GM12878 (cell line): ENCODE data around the gene RAB43. TPM values are rescaled to one million over a fixed set of nuclear protein-coding genes. Genes with fewer than 3 reads are reported as not detected.

Source experiments
- ATAC-seq: fragments of 200-7000 bp; cut with Tn5 transposase; 3 replicates; pipeline ENCODE4 v1.9.1; 2020; ENCODE audit warnings: mild to moderate bottlenecking, moderate library complexity
- BruUV-seq: library from RNA; stranded (reverse); fragments of 400-500 nt; replicated peaks from 2 replicates; lab custom pipeline; 2021; lab: Mats Ljungman, UMichigan
- CTCF ChIA-PET: fragments of 300-600 bp; sonication (Branson Sonifier 250); formaldehyde crosslinking; extraction: SDS; loops from one replicate; lab custom pipeline; 2021; ENCODE audit warnings: inconsistent platforms; lab: Yijun Ruan, JAX
- POLR2A ChIA-PET: fragments of 350-600 bp; formaldehyde crosslinking; extraction: SDS; loops from one replicate; lab custom pipeline; 2021; ENCODE audit warnings: inconsistent platforms; lab: Charles Lee
- RAD21 ChIA-PET: fragments of 300-600 bp; sonication (Branson Sonifier 250); formaldehyde crosslinking; loops from one replicate; lab custom pipeline; 2023; ENCODE audit warnings: antibody characterized with exemption; ENCODE audit not compliant: unreplicated experiment; lab: Charles Lee
- SMC1A ChIA-PET: fragments of 300-600 bp; sonication (Branson Sonifier 250); formaldehyde crosslinking; loops from one replicate; lab custom pipeline; 2023; ENCODE audit not compliant: unreplicated experiment, uncharacterized antibody; lab: Charles Lee
- DNase-seq: peaks from one replicate; pipeline ENCODE4 v3.0.0-alpha.2; 2011; ENCODE audit warnings: low read depth, low spot score
- FAIRE-seq: peaks from 3 replicates; lab custom pipeline; 2011; peaks lifted over from hg19 to GRCh38; lab: Jason Lieb, UNC
- H2AFZ ChIP-seq: 2 replicates; pipeline ENCODE4 v1.6.0; 2011; ENCODE audit warnings: low read depth, low read length, control low read depth; ENCODE audit not compliant: control insufficient read depth
- H3K27ac ChIP-seq: 2 replicates; pipeline ENCODE4 v1.5.1; 2011; ENCODE audit warnings: control low read depth; ENCODE audit not compliant: control insufficient read depth, insufficient read depth
- H3K27me3 ChIP-seq, 2 experiments: replicated peaks in 1 of 2; 2 replicates each; pipeline versions ENCODE4 v1.6.0 to v1.6.1; 2011; ENCODE audit warnings: low read length in 1 of 2; ENCODE audit not compliant: control insufficient read depth in 2 of 2, insufficient read depth in 2 of 2
- H3K36me3 ChIP-seq, 2 experiments: 2 replicates each; pipeline ENCODE4 v1.5.1; 2011; ENCODE audit warnings: low read length in 1 of 2; ENCODE audit not compliant: control insufficient read depth in 2 of 2, insufficient read depth in 2 of 2
- H3K4me1 ChIP-seq: 2 replicates; pipeline ENCODE4 v1.6.1; 2011; ENCODE audit warnings: mild to moderate bottlenecking, low read length, moderate library complexity, mixed read lengths; ENCODE audit not compliant: control insufficient read depth, insufficient read depth
- H3K4me2 ChIP-seq: 2 replicates; pipeline ENCODE4 v1.6.0; 2011; ENCODE audit warnings: control low read depth; ENCODE audit not compliant: control insufficient read depth, insufficient read depth
- H3K4me3 ChIP-seq: fragments of 200-600 bp; sonication (generic); 2 replicates; pipeline ENCODE4 v1.5.1; 2016
- H3K79me2 ChIP-seq: 2 replicates; pipeline ENCODE4 v1.6.0; 2011; ENCODE audit warnings: low read length; ENCODE audit not compliant: control insufficient read depth, insufficient read depth
- H3K9ac ChIP-seq: 2 replicates; pipeline ENCODE4 v1.8.0; 2011; ENCODE audit warnings: low read length, control low read depth, mixed read lengths; ENCODE audit not compliant: control insufficient read depth, insufficient read depth
- H3K9me3 ChIP-seq: replicated peaks from 3 replicates; pipeline ENCODE4 v1.5.1; 2011; ENCODE audit warnings: mild to moderate bottlenecking, low read length; ENCODE audit not compliant: control insufficient read depth, insufficient read depth
- H4K20me1 ChIP-seq: 2 replicates; pipeline ENCODE4 v1.6.0; 2011; ENCODE audit not compliant: control insufficient read depth, insufficient read depth
- CBFB ChIP-seq: IDR thresholded peaks from 2 replicates; pipeline ENCODE4 v1.6.1; 2016; ENCODE audit warnings: antibody characterized with exemption, low read depth
- CBX5 ChIP-seq: sonication (generic); IDR thresholded peaks from 2 replicates; pipeline ENCODE4 v1.6.1; 2016; ENCODE audit warnings: low read depth, moderate library complexity, mild to moderate bottlenecking, inconsistent platforms
- FOXK2 ChIP-seq: fragments of 450-650 bp; IDR thresholded peaks from 2 replicates; pipeline ENCODE4 v1.6.1; 2017; ENCODE audit warnings: mild to moderate bottlenecking, moderate library complexity
- FOXM1 ChIP-seq: IDR thresholded peaks from 2 replicates; pipeline ENCODE4 v1.6.1; 2012; ENCODE audit warnings: low read depth, mild to moderate bottlenecking, inconsistent platforms, low read length, moderate library complexity
- HDGF ChIP-seq: fragments of 450-650 bp; IDR thresholded peaks from 2 replicates; pipeline ENCODE4 v1.6.1; 2016; ENCODE audit warnings: antibody characterized with exemption
- KDM1A ChIP-seq: fragments of 200-600 bp; sonication (generic); IDR thresholded peaks from 2 replicates; pipeline ENCODE4 v1.6.1; 2016; ENCODE audit warnings: borderline replicate concordance
- KLF5 ChIP-seq: fragments of 450-650 bp; IDR thresholded peaks from 2 replicates; pipeline ENCODE4 v1.6.1; 2014; ENCODE audit warnings: mild to moderate bottlenecking; ENCODE audit not compliant: partially characterized antibody
- NRF1 ChIP-seq: conservative IDR thresholded peaks from 2 replicates; pipeline ENCODE4 v1.6.1; 2011; ENCODE audit warnings: mild to moderate bottlenecking, low read depth, low read length, improper control_type of control experiment
- PML ChIP-seq: IDR thresholded peaks from 2 replicates; pipeline ENCODE4 v1.6.1; 2012; ENCODE audit warnings: low read length, inconsistent platforms
- POLR2AphosphoS5 ChIP-seq: IDR thresholded peaks from 2 replicates; pipeline ENCODE4 v1.6.1; 2011; ENCODE audit warnings: mild to moderate bottlenecking, low read length, inconsistent platforms
- RELA ChIP-seq: fragments of 450-650 bp; IDR thresholded peaks from 2 replicates; pipeline ENCODE4 v1.8.0; 2014; ENCODE audit warnings: borderline replicate concordance; ENCODE audit not compliant: partially characterized antibody
- SIN3A ChIP-seq: IDR thresholded peaks from 2 replicates; pipeline ENCODE4 v1.6.1; 2012; ENCODE audit warnings: low read depth, low read length, improper control_type of control experiment
- STAT1 ChIP-seq: fragments of 450-650 bp; conservative IDR thresholded peaks from 2 replicates; pipeline ENCODE4 v1.6.1; 2014; ENCODE audit warnings: antibody characterized with exemption, mild to moderate bottlenecking
- WGBS: methylation state at CpG from one replicate; pipeline ENCODE4 v1.1.6; 2016; ENCODE audit warnings: low lambda C conversion rate; ENCODE audit not compliant: insufficient replicate concordance, insufficient coverage; ENCODE audit errors: missing lambda C conversion rate; 5-methylcytosine and 5-hydroxymethylcytosine counted together
- in situ Hi-C: fragments of 300-500 bp; cut with MboI; formaldehyde crosslinking; loops from 9 replicates; pipeline ENCODE4 v1.14.3; 2018; ENCODE audit warnings: mixed read lengths
- intact Hi-C: fragments of 100-400 bp; cut with micrococcal nuclease; formaldehyde crosslinking; loops from one replicate; pipeline ENCODE4 v1.14.2; 2022; ENCODE audit not compliant: unreplicated experiment
- polyA plus RNA-seq, 11 experiments: library from polyadenylated mRNA; depleted of rRNA in 4 of 11; unstranded in 6 of 11; stranded (reverse) in 5 of 11; fragments of >200 nt; fragmentation: Nextera tagmentation in 4 of 11; fragmentation: Illumina TruSeq in 1 of 11; extraction: Ambion mirVana in 4 of 11; extraction: Trizol in 1 of 11; gene quantifications; 1 replicate in 1 of 11; 2 replicates in 10 of 11; pipeline versions ENCODE4 v1.2.1 to v1.2.3, GENCODE V29; 2011 to 2016; ENCODE audit warnings: inconsistent platforms in 2 of 11, missing spikeins in 2 of 11, low read depth in 1 of 11
- total RNA-seq, 4 experiments: library from RNA; depleted of rRNA in 3 of 4; stranded (reverse); fragments of >200 nt in 3 of 4; fragmentation: Illumina TruSeq in 1 of 4; extraction: Trizol in 1 of 4; gene quantifications; 2 replicates each; pipeline versions ENCODE4 v1.2.1 to v1.2.3, GENCODE V29; 2013 to 2021
- TF ChIP-seq, protein P1 (sequence below): fragments of 450-650 bp; conservative IDR thresholded peaks from 2 replicates; pipeline ENCODE4 v1.6.1; 2017; ENCODE audit warnings: mild to moderate bottlenecking, moderate library complexity
- TF ChIP-seq, protein P2 (sequence below): fragments of 450-650 bp; IDR thresholded peaks from 2 replicates; pipeline ENCODE4 v1.6.1; 2017; ENCODE audit warnings: low read depth, mild to moderate bottlenecking, moderate library complexity

The RAB43 gene
- total and polyA plus RNA-seq, 10 of the 15 experiments (the other 5 are each of a cell fraction or from before 2014, with no cell fraction given): 0.08 to 14.0 (median 4.0) TPM

DNA sequence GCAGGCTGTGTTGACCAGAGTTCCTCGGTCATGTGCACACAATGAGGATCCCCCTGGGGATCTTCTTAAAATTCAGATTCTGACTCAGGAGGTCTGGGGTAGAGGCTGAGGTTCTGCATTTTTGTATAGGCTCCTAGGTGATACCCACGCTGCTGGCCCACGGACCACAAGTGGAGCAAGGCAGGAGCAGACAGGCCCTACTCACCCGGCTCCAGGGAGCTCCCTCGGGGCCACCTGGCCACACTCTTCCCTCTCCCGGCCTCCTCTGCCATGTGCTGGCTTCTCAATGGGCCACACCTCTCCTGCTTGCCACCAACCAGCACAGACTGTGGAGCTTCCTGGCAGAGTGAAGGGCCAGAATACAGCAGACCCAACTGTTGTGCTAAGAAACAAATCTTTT is 37.1 kb downstream of the RAB43 start:
- DNase-seq (no peak), ATAC-seq (no peak), FAIRE-seq (no peak)
- H3K9me3 ChIP-seq: no peaks in the 10 kb centered on the region
- H3K36me3 ChIP-seq: no peaks in the 10 kb centered on the region
- in situ Hi-C loops (no loop called here), intact Hi-C loops (no loop called here)
- CTCF ChIA-PET: interaction anchor here (1.3 kb wide), 1 partner anchor 31 kb away, joined by 4 read pairs; no protein-coding TSS in a partner anchor
- TF ChIP-seq POLR2AphosphoS5 (no peak), FOXM1 (no peak), CBFB (no peak), STAT1 (no peak), PML (no peak), KDM1A (no peak), RELA (no peak), SIN3A (no peak), KLF5 (no peak), HDGF (no peak), FOXK2 (no peak), NRF1 (no peak), CBX5 (no peak)
- TF ChIP-seq, protein P1, sequence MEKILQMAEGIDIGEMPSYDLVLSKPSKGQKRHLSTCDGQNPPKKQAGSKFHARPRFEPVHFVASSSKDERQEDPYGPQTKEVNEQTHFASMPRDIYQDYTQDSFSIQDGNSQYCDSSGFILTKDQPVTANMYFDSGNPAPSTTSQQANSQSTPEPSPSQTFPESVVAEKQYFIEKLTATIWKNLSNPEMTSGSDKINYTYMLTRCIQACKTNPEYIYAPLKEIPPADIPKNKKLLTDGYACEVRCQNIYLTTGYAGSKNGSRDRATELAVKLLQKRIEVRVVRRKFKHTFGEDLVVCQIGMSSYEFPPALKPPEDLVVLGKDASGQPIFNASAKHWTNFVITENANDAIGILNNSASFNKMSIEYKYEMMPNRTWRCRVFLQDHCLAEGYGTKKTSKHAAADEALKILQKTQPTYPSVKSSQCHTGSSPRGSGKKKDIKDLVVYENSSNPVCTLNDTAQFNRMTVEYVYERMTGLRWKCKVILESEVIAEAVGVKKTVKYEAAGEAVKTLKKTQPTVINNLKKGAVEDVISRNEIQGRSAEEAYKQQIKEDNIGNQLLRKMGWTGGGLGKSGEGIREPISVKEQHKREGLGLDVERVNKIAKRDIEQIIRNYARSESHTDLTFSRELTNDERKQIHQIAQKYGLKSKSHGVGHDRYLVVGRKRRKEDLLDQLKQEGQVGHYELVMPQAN: no peak
- TF ChIP-seq, protein P2, sequence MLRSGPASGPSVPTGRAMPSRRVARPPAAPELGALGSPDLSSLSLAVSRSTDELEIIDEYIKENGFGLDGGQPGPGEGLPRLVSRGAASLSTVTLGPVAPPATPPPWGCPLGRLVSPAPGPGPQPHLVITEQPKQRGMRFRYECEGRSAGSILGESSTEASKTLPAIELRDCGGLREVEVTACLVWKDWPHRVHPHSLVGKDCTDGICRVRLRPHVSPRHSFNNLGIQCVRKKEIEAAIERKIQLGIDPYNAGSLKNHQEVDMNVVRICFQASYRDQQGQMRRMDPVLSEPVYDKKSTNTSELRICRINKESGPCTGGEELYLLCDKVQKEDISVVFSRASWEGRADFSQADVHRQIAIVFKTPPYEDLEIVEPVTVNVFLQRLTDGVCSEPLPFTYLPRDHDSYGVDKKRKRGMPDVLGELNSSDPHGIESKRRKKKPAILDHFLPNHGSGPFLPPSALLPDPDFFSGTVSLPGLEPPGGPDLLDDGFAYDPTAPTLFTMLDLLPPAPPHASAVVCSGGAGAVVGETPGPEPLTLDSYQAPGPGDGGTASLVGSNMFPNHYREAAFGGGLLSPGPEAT: no peak
- no peak overlapping the region for H2AFZ ChIP-seq
- BruUV-seq: no TSS peak
- no peak overlapping the region for H3K4me3 ChIP-seq
- RAD21 ChIA-PET: interaction anchor here (1.2 kb wide), 1 partner anchor 114 kb away, joined by 4 read pairs; no protein-coding TSS in a partner anchor
- POLR2A ChIA-PET: no interaction called here
- H3K79me2 ChIP-seq: no peaks in the 10 kb centered on the region
- no peak overlapping the region for H3K27ac ChIP-seq
- H3K4me1 ChIP-seq: no peaks in the 10 kb centered on the region
- no peaks in the 10 kb centered on the region for H4K20me1 ChIP-seq
- WGBS: 14% methylated on average over 6 of the region's 6 CpGs
- SMC1A ChIA-PET: no interaction called here
- no peaks in the 10 kb centered on the region for H3K27me3 ChIP-seq
- H3K9ac ChIP-seq: no peak overlapping the region
- H3K4me2 ChIP-seq: no peak overlapping the region
